ENCODE results near the gene CDC20. TPM values are rescaled to one million over a fixed set of nuclear protein-coding genes. Genes with fewer than 3 reads are reported as not detected.

The CDC20 gene
- 6.9 TPM for total RNA-seq

DNA sequence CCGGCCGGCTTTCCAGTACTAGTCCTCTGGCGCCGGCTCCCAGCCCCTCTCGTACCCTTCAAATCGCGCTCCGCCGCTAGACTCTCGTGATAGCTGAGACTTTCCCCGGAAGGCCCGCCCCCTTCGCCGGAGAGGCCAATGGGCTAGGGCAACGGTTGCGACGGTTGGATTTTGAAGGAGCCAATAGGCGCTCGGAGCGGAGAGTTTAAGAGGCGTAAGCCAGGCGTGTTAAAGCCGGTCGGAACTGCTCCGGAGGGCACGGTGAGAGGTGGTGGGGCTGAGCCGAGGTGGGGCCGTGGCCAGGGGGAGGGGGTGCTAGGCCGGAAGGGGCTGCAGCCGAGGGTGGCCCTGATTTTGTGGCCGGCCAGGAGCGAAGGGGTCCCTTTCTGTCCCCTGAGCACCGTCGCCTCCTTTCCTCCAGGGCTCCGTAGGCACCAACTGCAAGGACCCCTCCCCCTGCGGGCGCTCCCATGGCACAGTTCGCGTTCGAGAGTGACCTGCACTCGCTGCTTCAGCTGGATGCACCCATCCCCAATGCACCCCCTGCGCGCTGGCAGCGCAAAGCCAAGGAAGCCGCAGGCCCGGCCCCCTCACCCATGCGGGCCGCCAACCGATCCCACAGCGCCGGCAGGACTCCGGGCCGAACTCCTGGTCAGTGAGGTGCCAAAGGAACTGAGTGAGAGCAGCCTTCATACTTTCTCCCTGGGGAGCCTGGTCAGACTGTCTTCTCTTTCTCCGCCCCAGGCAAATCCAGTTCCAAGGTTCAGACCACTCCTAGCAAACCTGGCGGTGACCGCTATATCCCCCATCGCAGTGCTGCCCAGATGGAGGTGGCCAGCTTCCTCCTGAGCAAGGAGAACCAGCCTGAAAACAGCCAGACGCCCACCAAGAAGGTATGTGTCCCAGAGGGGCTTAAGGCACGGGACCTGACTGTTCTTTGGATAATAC lies at the start of gene CDC20:
Gene CDC20 (plus strand): TSS at position 236 of the 948 bp plus-strand sequence. CDS start 235 bp downstream, at position 471.

GRCh38 chr1:43337588-43337987 lies 21.2 kb upstream of the CDC20 start, which contains the start of gene MPL:
Gene MPL (plus strand): TSS chr1:43337818. CDS start chr1:43337849, 31 bp downstream.

DNA sequence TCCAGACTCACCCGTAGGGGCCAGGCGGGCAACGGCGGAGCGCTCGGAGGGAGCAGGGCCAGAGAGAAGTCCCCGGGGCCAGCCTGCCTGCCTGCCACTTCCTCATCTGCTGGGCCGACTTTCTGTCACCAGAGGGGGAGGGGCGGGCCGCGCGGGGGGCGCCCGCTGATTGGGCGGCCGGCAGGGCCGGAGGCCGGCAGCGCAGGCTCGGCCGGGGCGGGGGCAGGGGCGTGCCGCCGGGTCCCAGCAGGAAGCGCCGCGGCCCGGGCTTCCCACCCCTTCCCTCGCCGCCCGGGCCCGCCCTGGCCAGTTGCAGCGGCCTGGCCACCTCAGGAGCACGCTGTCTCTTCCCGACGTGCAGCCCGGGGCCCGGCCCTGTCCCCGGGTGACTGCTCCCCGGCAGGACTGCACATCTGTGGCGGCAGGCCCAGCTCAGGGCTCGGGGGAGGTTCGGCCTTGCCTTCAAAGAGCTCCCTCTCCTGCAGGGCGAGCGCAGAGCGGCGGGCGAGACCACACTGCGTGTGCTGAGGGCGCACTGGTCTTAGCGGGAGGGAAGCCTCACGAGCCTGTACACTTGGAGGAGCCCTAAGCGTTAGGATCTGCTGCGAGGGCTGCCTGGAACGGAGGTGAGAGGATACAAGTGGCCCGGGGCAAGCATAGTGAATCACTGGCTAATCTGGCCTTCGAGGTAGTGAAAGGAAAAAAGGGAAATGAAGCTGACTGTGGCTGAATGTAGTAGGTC lies 9.3 kb downstream of the CDC20 start, which contains the start of gene ELOVL1:
Gene ELOVL1 (minus strand): TSS at position 108 of the 742 bp plus-strand sequence. CDS start 2,402 bp downstream, outside the sequence.

GRCh38 chr1:43389326-43390313 lies 30.8 kb downstream of the CDC20 start, which contains the start of the genes MED8 and SZT2:
Gene MED8 (minus strand): TSS chr1:43389800. CDS start chr1:43389764, 36 bp downstream.
Gene SZT2 (plus strand): TSS chr1:43389899. CDS start chr1:43389969, 70 bp downstream.

Other genes with a start within 250 kb of the CDC20 start
- gene EBNA1BP2, start 186.7 kb upstream of the CDC20 start, total RNA-seq: 50.1 TPM
- 1.3 TPM for gene CFAP57, start 186.7 kb upstream of the CDC20 start, total RNA-seq
- 0.31 TPM for gene TMEM125, start 89.0 kb upstream of the CDC20 start, total RNA-seq
- gene C1orf210, start 73.4 kb upstream of the CDC20 start, total RNA-seq: not detected
- 15.7 TPM for gene TIE1, start 58.0 kb upstream of the CDC20 start, total RNA-seq
- not detected for gene MPL, start 21.2 kb upstream of the CDC20 start, total RNA-seq
- gene ELOVL1, start 9.0 kb downstream of the CDC20 start, total RNA-seq: 7.2 TPM
- 28.2 TPM for gene MED8, start 30.8 kb downstream of the CDC20 start, total RNA-seq
- gene SZT2, start 30.9 kb downstream of the CDC20 start, total RNA-seq: 78.6 TPM
- gene HYI, start 95.0 kb downstream of the CDC20 start, total RNA-seq: 50.1 TPM
- 73.2 TPM for gene PTPRF, start 171.9 kb downstream of the CDC20 start, total RNA-seq

Data from parietal lobe (tissue), 1 donor.